HG02981 (cell line): Measurements from ENCODE around the gene GABPA.

Experiments
- ATAC-seq: cut with Tn5 transposase; IDR thresholded peaks from one replicate; pipeline ENCODE4 v1.9.1; 2021; ENCODE audit warnings: mild to moderate bottlenecking, moderate library complexity; ENCODE audit not compliant: unreplicated experiment

The GABPA gene

GRCh38 chr21:25801217-25802014 is 66.6 kb downstream of the GABPA start:
- ATAC-seq: peak; percentile 99

GRCh38 chr21:25806060-25806459 is 71.3 kb downstream of the GABPA start:
- no peak for ATAC-seq

GRCh38 chr21:25807191-25807590 is 72.4 kb downstream of the GABPA start:
- no peak for ATAC-seq

- no peak for ATAC-seq
Measured at GRCh38 chr21:25809013-25809412, 74.2 kb downstream of the GABPA start.

GRCh38 chr21:25811186-25811585 is 76.4 kb downstream of the GABPA start:
- no peak for ATAC-seq

- ATAC-seq: no peak
Measured at GRCh38 chr21:25813917-25814316, 79.1 kb downstream of the GABPA start.

GRCh38 chr21:25818121-25818520 is 83.3 kb downstream of the GABPA start:
- no peak for ATAC-seq

GRCh38 chr21:25818551-25818950 is 83.8 kb downstream of the GABPA start:
- ATAC-seq: no peak
